Measurements from ENCODE around the gene PIEZO2.

DNA sequence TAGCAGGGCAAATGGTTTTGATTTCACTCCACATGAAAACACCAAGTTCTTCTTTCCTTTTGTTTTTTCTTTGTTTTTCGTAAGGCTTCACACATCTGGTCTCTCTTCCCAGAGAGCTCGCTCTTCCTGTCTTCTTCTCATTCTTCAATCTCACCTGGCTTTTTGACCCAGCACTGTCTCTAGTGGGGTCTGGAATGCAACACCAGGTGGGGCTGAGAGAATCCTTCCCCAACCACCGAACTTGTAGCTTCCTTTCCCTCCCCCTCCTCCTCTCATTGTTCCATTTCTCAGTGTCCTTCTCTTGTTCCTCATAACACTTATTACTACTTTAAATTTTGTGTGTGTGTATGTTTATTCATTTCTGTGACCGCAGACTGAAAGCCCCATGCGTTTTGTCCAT, 13.5 kb upstream of the PIEZO2 start:
- TF ChIP-seq RAD21 (conservative IDR thresholded peaks at IDR 0.05) = no peak
- TF ChIP-seq CTCF (IDR thresholded peaks at IDR 0.05; ENCODE audit: poor library complexity, severe bottlenecking) = no peak
